Body of pancreas (tissue), 4 donors: ENCODE results near the gene SIDT1. TPM values are rescaled to one million over a fixed set of nuclear protein-coding genes. Genes with fewer than 3 reads are reported as not detected.

Source experiments
- ATAC-seq: fragments of 150-250 bp; one replicate; pipeline ENCODE4 v1.9.1; 2016
- DNase-seq, 4 donors: peaks; one replicate each; pipeline ENCODE4 v3.0.0-alpha.2; 2019
- H3K27ac ChIP-seq, 4 donors: fragments of 200-600 bp; sonication (generic); 1 replicate in 3 of 4; 2 replicates in 1 of 4; pipeline versions ENCODE4 v1.5.1 to v1.6.1; 2016 to 2019; ENCODE audit warnings: mild to moderate bottlenecking in 1 of 4, mixed read lengths in 1 of 4, moderate library complexity in 1 of 4
- H3K27me3 ChIP-seq, 2 donors: fragments of 200-600 bp; sonication (generic); one replicate each; pipeline ENCODE4 v1.6.0; 2016; ENCODE audit warnings: mild to moderate bottlenecking in 1 of 2
- H3K36me3 ChIP-seq, 2 donors: fragments of 200-600 bp; sonication (generic); replicated peaks in 1 of 2; 2 replicates each; pipeline ENCODE4 v1.5.1; 2016; ENCODE audit warnings: low read depth in 2 of 2; ENCODE audit not compliant: insufficient read depth in 1 of 2
- H3K4me1 ChIP-seq: fragments of 200-600 bp; sonication (generic); one replicate; pipeline ENCODE4 v1.6.0; 2016
- H3K4me3 ChIP-seq, 2 donors: fragments of 200-600 bp; sonication (generic); 1 replicate in 1 of 2; 2 replicates in 1 of 2; pipeline ENCODE4 v1.5.1; 2016 to 2019
- H3K9me3 ChIP-seq, 3 donors: fragments of 200-600 bp; sonication (generic); 1 replicate in 2 of 3; 2 replicates in 1 of 3; pipeline ENCODE4 v1.5.1; 2016
- CTCF ChIP-seq, 7 experiments: fragments of 450-650 bp in 4 of 7; fragments of 200-600 bp in 3 of 7; sonication (generic) in 3 of 7; IDR thresholded peaks; one replicate each; pipeline ENCODE4 v1.5.1; 2016 to 2019; ENCODE audit warnings: antibody characterized with exemption in 7 of 7
- POLR2A ChIP-seq, 3 donors: fragments of 450-650 bp; IDR thresholded peaks; one replicate each; pipeline ENCODE4 v1.6.1; 2016; ENCODE audit warnings: antibody characterized with exemption in 3 of 3, mild to moderate bottlenecking in 2 of 3
- WGBS, 2 donors: methylation state at CpG; one replicate each; pipeline ENCODE4 v1.1.5; 2017; 5-methylcytosine and 5-hydroxymethylcytosine counted together
- intact Hi-C: fragments of 100-400 bp; cut with DNase I; formaldehyde crosslinking; loops from one replicate; pipeline ENCODE4 v1.15.1; 2023
- total RNA-seq, 2 donors: library from RNA; depleted of rRNA; stranded (reverse); fragments of >200 nt; gene quantifications; one replicate each; pipeline ENCODE4 v1.1.0, GENCODE V29; 2016

SIDT1 gene
- total RNA-seq, 2 donors from 2014 or later, result 1.6 to 8.8 TPM

GRCh38 chr3:113546414-113546893 is 14.1 kb downstream of the SIDT1 start:
- TF ChIP-seq POLR2A (IDR thresholded peaks at IDR 0.05), result no peak
- no peak for TF ChIP-seq CTCF (IDR thresholded peaks at IDR 0.05)
- H3K36me3 ChIP-seq, result no peaks in the 10 kb centered on the region
- H3K27me3 ChIP-seq, result no peaks in the 10 kb centered on the region
- 55% methylated on average over 3 of the region's 3 CpGs for WGBS, 2 donors
- no peak for ATAC-seq
- H3K4me1 ChIP-seq, result peaks cover 4% of the 10 kb centered on the region
- H3K4me3 ChIP-seq, result no peak overlapping the region
- no peak for DNase-seq
- intact Hi-C loops, result no loop called here
- no peaks in the 10 kb centered on the region for H3K9me3 ChIP-seq
- no peak overlapping the region for H3K27ac ChIP-seq

GRCh38 chr3:113548501-113548900 is 16.1 kb downstream of the SIDT1 start:
- WGBS, 2 donors, result 95 to 96% methylated on average over 2 of the region's 2 CpGs
- TF ChIP-seq CTCF (IDR thresholded peaks at IDR 0.05), result no peak
- no peak for TF ChIP-seq POLR2A (IDR thresholded peaks at IDR 0.05)
- Histone ChIP-seq H3K36me3 (no peaks in the 10 kb centered on the region), H3K27me3 (no peaks in the 10 kb centered on the region), H3K27ac (no peak overlapping the region), H3K4me3 (no peak overlapping the region), H3K4me1 (peaks cover 4% of the 10 kb centered on the region), H3K9me3 (no peaks in the 10 kb centered on the region)
- intact Hi-C loops, result no loop called here
- ATAC-seq, result no peak
- no peak for DNase-seq

GRCh38 chr3:113551820-113552219 is 19.5 kb downstream of the SIDT1 start:
- no peaks in the 10 kb centered on the region for H3K36me3 ChIP-seq
- H3K27me3 ChIP-seq, result no peaks in the 10 kb centered on the region
- H3K4me3 ChIP-seq, result no peak overlapping the region
- TF ChIP-seq CTCF (IDR thresholded peaks at IDR 0.05), result no peak
- TF ChIP-seq POLR2A (IDR thresholded peaks at IDR 0.05), result no peak
- intact Hi-C loops, result no loop called here
- peaks cover 4% of the 10 kb centered on the region for H3K4me1 ChIP-seq
- H3K9me3 ChIP-seq, result no peaks in the 10 kb centered on the region
- no peak for ATAC-seq
- DNase-seq, result no peak
- 29 to 42% methylated on average over 5 of the region's 5 CpGs for WGBS, 2 donors
- H3K27ac ChIP-seq, result no peak overlapping the region

- H3K4me3 ChIP-seq, result no peak overlapping the region
- ATAC-seq (no peak), DNase-seq (no peak)
- H3K36me3 ChIP-seq, result no peaks in the 10 kb centered on the region
- H3K4me1 ChIP-seq, result no peaks in the 10 kb centered on the region
- WGBS, 2 donors, result 61 to 78% methylated on average over 3 of the region's 3 CpGs
- no peaks in the 10 kb centered on the region for H3K27me3 ChIP-seq
- no peak overlapping the region for H3K27ac ChIP-seq
- H3K9me3 ChIP-seq, result no peaks in the 10 kb centered on the region
- intact Hi-C loops, result no loop called here
- TF ChIP-seq CTCF (IDR thresholded peaks at IDR 0.05), result no peak
Observed at GRCh38 chr3:113552851-113553250, 20.5 kb downstream of the SIDT1 start.

- Histone ChIP-seq H3K4me3 (no peak overlapping the region), H3K27me3 (no peaks in the 10 kb centered on the region), H3K27ac (no peak overlapping the region), H3K36me3 (no peaks in the 10 kb centered on the region), H3K9me3 (no peaks in the 10 kb centered on the region), H3K4me1 (peaks cover 3% of the 10 kb centered on the region)
- intact Hi-C loops, result no loop called here
- DNase-seq (no peak), ATAC-seq (no peak)
- no peak for TF ChIP-seq POLR2A (IDR thresholded peaks at IDR 0.05)
- TF ChIP-seq CTCF (IDR thresholded peaks at IDR 0.05), result no peak
- 97 to 100% methylated on average over 1 of the region's 1 CpG for WGBS, 2 donors
Observed at GRCh38 chr3:113555138-113555537, 22.8 kb downstream of the SIDT1 start.
